ENCODE measurements around the gene AFF3.
A peak's percentile ranks its signal among the peaks of the same experiment; 100 is the strongest.

AFF3 gene

GRCh38 chr2:99880148-99880963 is 262.0 kb downstream of the AFF3 start:
- DNase-seq (ENCODE audit: low spot score) = peak; percentile 71

DNA sequence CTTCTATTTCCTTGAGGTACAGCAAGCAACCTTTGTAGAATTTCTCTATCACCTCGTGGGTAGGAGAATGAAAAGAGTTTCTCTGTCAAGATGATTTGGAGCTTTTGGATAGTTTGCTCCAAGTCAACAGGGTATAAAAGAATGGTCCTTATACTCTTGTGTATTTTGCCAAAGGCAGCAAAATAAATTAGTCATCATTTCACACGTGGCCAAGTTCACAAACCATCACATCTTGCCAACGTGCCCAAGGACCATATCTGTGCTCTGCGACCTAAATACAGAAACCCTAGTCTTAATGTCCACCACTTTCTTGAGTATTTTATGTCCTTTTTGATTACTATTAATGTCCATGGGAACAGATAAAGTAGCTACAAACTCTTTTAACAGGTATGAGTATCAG is 262.9 kb downstream of the AFF3 start:
- DNase-seq (ENCODE audit: low spot score) = no peak

- no peak for DNase-seq (ENCODE audit: low spot score)
Observed at GRCh38 chr2:99878581-99879350, 263.6 kb downstream of the AFF3 start.

GRCh38 chr2:99877963-99878362 is 264.4 kb downstream of the AFF3 start:
- DNase-seq (ENCODE audit: low spot score) = no peak

GRCh38 chr2:99876956-99877355 is 265.4 kb downstream of the AFF3 start:
- no peak for DNase-seq (ENCODE audit: low spot score)

DNA sequence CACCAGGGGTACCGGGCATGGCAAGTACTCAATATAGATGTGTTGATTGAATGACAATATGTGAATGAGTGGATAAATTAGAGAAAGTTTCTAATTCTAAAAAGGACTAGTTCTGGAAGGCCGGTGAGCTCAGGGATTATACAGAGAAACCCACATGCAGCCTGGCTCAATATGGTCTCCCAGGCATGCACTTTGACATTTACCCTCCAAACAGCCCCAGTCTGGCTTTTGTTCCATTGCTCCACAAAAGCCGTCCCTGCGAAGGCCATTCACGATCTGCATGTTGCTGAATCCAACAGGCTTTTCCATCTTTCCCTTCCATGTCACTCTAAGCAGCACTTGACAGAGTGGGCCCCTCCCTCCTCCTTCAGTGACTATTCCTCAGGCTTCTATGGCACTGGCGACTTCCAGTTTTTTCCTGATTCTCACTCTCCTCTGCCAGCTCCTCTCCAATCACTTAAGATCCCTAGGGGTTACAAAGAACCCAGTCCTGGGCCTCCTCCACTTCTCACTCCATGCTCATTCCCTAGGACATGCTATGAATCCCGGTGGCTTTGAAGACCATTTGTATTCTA is 266.7 kb downstream of the AFF3 start:
- DNase-seq (ENCODE audit: low spot score) = no peak

GRCh38 chr2:99868260-99868659 is 274.1 kb downstream of the AFF3 start:
- no peak for DNase-seq (ENCODE audit: low spot score)

GRCh38 chr2:99867770-99868169 is 274.6 kb downstream of the AFF3 start:
- DNase-seq (ENCODE audit: low spot score) = no peak

- DNase-seq (ENCODE audit: low spot score) = peak; percentile 21
Observed at GRCh38 chr2:99865818-99866676, 276.3 kb downstream of the AFF3 start.

DNA sequence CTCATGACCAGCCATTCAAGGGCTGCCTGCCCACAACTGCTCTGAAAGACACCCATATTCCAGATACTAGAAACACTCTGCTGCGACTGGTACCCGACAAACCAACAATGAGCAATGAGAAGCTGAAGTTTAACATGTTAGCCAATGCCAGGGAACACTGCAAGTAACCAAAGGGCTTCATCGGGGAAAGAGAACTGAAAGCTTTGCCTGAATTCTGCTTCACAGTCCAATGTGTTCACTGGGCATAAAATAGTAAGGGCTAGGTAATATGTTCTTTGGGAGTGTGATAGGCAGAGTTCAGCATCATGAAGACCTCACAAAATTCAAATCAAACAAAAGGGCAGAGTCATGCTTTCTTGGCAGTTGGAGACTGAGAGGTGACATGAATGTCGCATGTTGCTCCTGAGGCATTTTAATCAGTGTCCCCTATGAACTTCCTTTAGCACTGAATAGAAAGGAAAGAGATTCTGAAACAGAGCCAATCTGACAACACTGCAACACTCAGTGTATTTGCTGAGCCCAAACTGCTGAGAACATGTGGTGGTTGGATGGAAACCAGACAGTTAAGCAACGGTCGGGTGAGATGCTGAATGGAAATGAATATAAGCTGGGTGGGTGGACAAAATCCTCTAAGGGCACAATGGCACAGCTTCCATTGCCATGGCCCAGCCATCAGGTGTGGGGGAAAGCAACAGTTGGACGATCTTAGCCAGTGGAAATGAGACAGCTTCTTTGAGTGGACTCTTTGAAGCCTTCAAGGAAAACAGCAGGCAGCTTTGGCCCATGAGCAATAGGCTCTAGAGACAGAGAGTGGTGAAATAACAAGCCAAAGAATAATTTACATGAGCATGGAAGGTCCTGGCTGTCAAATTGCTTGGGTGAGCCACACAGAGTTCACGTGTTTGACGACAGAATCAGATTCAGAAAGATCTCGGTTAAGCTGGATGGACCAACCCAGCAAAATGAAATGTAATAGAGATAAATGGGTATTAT is 277.5 kb downstream of the AFF3 start:
- peak; percentile 71 for DNase-seq (ENCODE audit: low spot score)

DNA sequence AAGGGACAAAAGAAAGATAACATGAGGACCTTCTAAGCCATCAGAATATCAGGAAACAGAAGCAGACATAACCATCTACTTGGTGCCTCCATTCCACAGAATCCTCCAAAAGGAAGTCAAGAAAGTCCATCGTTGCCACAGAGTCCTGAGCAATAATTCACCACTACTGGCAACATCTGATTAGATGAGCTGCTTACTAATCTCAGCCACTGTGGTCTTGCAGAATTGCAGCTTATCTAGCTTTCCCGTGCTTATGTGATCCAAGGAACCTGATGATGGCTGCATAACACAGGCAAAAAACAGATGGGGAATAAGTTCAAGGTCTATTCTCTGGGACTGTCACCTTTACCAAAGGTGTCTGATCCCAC is 278.5 kb downstream of the AFF3 start:
- no peak for DNase-seq (ENCODE audit: low spot score)

DNA sequence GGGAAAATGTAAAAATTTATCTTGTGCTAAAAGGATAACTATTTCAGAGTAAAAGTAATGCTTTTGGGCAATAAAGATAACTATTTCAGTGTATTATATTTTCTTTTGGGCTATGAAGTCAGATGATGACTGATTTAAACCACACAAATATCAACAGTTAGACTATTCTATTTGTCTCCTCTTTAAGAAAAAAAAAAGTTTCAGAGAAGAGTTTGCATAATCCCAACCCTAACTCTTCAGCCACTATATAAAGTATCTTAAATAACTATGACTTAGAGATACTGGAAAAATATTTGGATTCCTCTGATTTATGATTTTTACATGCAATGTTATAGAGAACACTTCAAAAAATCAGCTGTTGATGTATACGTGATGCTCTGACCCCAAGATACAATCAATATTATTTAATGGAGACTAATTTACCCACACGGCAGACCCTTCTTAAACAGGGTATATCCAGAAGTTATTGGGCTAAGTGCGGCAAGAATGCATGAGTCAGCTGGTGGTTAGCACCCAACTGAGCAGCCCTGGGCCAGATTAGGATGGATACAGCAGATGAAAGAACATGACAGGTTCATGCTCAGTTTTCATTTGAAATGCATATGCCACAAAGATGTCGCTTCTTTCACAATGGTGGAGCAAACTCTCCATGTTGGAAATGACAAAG is 279.0 kb downstream of the AFF3 start:
- DNase-seq (ENCODE audit: low spot score) = no peak

GRCh38 chr2:99862566-99862965 is 279.8 kb downstream of the AFF3 start:
- DNase-seq (ENCODE audit: low spot score) = no peak

DNA sequence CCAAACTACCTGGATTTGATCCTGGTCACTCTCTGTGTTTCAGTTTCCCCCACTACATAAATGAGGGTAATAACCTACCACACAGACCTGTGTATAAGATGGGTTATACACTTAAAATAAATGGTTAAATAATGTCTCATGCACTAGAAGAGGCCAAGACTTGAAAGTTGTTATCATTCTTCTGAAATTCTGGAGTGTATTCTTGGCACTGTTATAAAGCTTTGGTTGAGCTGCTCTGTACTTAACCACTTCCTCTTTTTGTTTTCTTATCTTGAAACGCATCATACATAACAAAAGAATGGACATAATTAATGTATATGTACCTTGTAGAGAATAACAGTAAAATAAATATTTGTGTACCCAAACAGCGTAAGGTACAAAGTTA is 281.0 kb downstream of the AFF3 start:
- no peak for DNase-seq (ENCODE audit: low spot score)

DNA sequence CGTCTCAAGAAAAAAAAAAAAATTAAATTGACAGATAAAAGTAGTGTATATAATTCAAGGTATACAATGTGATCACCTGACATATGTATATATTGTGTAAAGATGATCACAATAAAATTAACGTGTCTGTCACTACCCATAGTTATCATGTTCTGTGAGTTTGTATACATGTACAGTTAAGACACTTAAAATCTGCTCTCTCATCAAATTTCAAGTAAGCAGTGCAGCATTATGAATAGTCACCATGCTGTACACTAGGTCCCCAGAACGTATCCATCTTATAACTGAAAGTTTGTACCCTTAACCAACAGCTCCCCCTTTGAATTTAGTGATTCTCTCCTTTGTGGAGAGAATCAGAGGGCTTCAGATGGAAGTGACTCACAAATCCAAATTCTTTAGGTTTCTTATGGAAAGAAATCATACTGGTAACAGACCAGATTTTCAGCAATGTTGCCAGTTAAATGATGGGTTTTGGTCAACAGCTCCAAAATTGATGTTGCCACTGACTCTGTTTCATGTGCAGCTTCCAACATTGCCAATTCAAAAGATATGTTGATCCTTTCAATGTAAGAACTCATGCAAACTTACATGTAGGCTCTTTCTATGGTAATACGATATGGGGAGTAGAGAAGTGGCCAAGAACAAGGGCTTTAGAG is 281.5 kb downstream of the AFF3 start:
- no peak for DNase-seq (ENCODE audit: low spot score)

DNA sequence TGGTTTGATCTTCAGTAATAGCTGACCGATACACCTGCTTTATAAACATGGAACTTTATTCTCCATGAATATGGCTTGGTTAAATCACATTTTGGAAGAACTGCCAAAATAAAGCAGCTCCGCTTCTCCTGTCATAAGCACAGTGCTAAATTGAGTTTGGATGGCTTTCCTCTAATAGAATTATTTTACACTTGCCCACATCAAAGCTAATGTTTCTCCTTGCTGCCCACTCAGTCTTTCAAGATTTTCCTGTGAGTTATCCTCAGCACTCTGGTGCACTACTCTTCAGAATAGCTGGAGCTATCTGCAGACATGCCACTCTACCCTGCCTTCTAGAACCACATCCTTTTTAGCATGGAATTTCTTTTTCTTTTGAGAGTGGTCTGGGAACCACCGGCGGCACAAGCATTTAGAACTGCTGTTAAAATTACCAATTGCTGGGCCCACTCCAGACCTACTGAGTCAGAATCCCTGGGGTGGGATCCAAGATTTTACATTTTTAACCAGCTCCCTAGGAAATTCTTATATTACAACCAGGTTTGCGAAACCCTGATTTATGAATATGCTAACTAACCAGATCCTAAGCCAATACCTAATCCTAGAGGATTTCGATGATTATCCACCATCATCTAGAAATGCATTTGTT is 283.3 kb downstream of the AFF3 start:
- peak; percentile 66 for DNase-seq (ENCODE audit: low spot score)

- no peak for DNase-seq (ENCODE audit: low spot score)
Observed at GRCh38 chr2:99857867-99858444, 284.4 kb downstream of the AFF3 start.

DNA sequence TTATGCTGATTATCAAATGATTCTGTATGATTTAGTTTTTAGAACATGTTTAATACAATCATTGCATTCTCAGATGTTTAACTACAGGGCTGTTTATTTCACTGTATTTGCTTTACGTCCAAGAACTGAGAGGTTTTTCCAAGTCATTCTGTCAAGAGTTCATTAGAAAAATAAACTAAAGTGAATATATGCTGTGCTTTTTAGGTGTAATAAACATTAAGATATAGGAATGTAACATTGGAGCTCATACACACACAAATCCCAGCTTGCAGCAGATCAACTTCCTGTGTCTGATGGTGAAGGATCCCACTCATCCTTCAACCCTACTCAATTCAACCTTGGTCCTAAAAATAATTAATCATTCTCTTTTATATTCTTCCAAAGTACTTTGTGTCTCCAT is 285.0 kb downstream of the AFF3 start:
- no peak for DNase-seq (ENCODE audit: low spot score)

DNA sequence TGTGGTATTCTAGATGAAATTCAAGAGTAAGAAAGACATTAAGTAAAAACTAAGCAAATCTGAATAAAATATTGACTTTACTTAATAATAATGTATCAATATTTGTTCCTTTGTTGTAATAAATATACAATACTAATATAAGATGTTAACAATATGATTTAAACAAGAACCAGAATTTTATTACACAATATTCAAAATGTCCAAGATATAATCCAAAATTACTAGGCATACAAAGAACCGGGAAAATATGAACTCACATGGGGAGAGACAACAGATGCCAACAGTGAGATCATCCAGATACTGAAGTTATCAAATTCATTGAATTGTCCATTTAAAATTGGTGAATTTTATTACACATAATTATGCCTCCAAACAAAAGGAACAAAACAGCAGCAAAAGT is 286.3 kb downstream of the AFF3 start:
- DNase-seq (ENCODE audit: low spot score) = no peak

Measured in AG20443 (cell line).